GM18520 (cell line): ENCODE data around the gene CNIH1.
"Not testable (repeated sequence)": the region's sequence is repeated elsewhere in the genome, so short reads cannot be mapped to it uniquely, and the experiment has no call there.

Experiments used
- ATAC-seq: cut with Tn5 transposase; IDR thresholded peaks from one replicate; pipeline ENCODE4 v1.9.1; 2021; ENCODE audit not compliant: unreplicated experiment

Gene CNIH1

GRCh38 chr14:54470701-54471100, 29.5 kb upstream of the CNIH1 start:
- ATAC-seq, result no peak

DNA sequence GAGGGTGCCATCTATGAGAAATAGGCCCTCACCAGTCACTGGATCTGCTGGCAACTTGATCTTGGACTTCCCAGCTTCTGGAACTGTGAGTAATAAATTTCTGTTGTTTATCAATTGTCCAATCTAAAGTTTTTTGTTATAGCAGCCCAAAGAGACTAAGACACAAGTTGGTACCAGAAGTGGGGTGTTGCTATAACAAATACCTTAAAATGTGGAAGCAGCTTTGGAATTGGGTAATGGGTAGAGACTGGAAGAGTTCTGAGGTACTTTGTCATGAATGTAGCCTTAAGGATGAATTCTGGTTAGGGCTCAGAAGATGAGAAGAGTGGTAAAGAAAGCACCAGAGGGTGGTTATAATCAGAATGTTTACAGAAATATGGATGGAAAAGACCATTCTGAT, 26.1 kb upstream of the CNIH1 start:
- no peak for ATAC-seq

DNA sequence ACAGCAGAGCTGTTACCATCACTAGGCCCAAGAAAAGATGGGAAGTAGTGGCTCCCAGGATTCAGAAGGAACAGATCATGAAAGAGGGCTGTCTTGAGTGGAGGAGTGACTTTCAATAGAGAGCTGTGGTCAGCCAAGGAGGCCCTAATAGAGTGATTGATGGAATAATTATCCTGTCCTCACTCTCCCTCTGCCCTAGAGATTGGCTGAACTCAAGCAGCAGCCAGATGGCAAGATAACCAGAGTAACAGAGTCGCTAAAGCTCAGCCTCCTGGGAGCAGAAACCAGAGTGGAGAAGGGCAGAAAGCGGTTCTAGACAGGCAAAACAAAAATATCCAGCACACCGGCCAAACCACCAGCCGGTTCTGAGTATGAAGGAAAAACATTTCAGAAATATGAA, 24.5 kb upstream of the CNIH1 start:
- no peak for ATAC-seq

GRCh38 chr14:54462048-54462447, 20.9 kb upstream of the CNIH1 start:
- no peak for ATAC-seq

GRCh38 chr14:54459106-54459505, 17.9 kb upstream of the CNIH1 start:
- ATAC-seq, result no peak

DNA sequence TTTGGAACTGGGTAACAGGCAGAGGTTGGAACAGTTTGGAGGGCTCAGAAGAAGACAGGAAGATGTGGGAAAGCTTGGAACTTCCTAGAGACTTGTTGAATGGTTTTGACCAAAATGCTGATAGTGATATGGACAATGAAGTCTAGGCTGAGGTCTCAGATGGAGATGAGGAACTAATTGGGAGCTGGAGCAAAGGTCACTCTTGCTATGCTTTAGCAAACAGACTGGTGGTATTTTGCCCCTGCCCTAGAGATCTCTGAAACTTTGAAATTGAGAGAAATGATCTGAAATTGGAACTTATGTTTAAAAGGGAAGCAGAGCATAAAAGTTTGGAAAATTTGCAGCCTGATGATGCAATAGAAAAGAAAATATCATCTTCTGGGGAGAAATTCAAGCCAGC, 17.4 kb upstream of the CNIH1 start:
- not testable (repeated sequence) for ATAC-seq

GRCh38 chr14:54457609-54457996, 16.4 kb upstream of the CNIH1 start:
- no peak for ATAC-seq

DNA sequence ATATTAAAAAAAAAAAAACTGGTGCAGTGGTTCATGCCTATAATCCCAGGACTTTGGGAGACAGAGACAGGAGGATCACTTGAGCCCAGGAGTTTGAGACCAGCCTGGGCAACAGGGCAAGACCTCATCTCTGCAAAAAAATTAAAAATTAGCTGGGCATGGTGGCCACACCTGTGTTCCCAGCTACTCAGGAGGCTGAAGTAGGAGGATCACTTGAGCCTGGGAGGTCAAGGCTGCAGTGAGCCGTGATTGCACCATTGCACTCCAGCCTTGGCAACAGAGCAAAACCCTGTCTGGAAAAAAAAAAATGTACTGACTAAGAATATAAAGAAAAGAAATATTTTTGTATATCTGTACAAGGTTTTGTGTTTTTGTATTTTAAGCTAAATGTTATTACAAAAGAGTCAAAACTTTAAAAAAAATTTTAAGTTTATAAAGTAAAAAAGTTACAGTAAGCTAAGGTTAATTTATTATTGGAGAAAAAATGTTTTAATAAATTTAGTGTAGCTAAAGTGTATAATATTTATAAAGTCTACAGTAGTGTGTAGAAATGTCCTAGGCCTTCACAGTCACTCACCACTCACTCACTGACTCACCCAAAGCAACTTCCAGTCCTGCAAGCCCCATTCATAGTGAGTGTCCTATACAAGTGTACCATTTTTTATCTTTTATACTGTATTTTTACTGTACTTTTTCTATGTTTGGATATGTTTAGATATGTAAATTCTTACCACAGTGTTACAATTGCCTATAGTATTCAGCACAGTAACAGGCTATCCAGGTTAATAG, 15.8 kb upstream of the CNIH1 start:
- ATAC-seq, result not testable (repeated sequence)

- no peak for ATAC-seq
Measured at GRCh38 chr14:54455363-54455762, 14.2 kb upstream of the CNIH1 start.

- ATAC-seq, result not testable (repeated sequence)
Measured at GRCh38 chr14:54453990-54454389, 12.8 kb upstream of the CNIH1 start.

DNA sequence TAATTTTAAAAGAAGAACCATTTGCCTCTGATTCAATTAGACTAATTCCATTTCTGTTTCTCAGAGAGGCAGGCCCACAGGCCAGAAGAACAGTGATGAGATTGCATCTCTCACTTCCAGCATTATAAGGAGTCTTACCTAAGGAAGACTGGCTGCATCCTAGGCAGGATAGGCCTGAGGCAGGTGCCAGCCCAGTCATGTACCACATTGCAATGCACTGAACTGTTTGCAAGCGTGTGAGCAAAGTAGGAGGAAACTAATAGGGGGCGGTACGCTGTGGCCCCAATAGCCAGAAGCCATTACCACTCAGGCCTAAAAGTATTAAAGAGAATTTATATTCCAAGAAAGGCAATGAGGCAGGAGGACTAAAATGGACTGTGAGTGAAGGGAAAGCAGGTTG, 12.1 kb upstream of the CNIH1 start:
- no peak for ATAC-seq

DNA sequence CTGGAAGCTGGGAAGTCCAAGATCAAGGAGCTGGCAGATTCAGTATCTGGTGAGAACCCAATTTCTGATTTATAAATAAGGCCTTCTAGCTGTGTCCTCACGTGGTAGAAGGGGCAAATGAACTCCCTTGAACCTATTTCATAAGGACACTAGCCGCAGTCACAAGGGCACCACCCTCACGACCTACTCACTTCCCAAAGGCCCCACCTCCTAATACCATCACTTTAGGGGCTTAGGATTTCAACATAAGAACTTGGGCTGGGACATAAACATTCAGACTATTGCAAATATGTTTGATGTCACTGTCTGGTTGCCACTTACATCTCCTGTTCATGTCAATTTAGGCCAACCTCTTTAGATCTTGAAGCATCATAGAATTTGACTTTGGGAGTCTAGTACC, 10.8 kb upstream of the CNIH1 start:
- ATAC-seq, result no peak

GRCh38 chr14:54451121-54451601, 10.0 kb upstream of the CNIH1 start:
- ATAC-seq, result no peak

- ATAC-seq, result peak; percentile 74
Measured at GRCh38 chr14:54450535-54450934, 9.4 kb upstream of the CNIH1 start.

- ATAC-seq, result no peak
Measured at GRCh38 chr14:54447231-54447692, 6.1 kb upstream of the CNIH1 start.

- no peak for ATAC-seq
Measured at GRCh38 chr14:54446161-54446693, 5.1 kb upstream of the CNIH1 start.

DNA sequence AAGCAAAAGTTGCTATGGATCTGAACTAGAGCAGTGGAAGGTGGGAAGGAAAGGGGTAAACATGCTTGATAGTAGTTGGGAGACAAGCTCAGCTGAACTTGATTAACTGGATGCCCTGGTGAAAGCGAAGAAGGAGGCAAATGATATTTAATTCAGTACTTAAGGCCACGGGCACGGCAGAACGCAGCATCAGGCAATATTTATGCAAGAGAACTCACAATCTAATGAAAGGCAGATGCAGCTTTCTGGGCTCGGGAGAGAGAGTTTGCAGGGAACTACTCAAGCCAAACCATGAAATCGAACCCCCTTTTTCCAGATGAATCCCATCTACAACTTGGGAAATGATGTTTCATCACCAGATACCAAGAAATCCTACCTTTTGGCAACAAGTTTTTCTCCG, 3.5 kb upstream of the CNIH1 start:
- ATAC-seq, result no peak

DNA sequence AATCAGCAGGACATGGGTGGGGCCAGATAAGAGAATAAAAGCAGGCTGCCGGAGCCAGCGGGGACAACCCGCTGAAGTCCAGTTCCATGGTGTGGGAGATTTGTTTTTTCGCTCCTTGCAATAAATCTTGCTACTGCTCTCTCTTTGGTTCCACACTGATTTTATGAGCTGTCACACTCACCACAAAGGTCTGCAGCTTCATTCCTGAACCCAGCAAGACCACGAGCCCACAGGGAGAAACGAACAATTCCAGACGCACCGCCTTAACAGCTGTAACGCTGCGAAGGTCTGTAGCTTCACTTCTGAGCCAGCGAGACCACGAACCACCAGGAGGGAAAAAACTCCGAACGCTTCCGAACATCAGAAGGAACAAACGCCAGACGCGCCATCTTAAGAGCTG, 2.8 kb upstream of the CNIH1 start:
- ATAC-seq, result no peak

DNA sequence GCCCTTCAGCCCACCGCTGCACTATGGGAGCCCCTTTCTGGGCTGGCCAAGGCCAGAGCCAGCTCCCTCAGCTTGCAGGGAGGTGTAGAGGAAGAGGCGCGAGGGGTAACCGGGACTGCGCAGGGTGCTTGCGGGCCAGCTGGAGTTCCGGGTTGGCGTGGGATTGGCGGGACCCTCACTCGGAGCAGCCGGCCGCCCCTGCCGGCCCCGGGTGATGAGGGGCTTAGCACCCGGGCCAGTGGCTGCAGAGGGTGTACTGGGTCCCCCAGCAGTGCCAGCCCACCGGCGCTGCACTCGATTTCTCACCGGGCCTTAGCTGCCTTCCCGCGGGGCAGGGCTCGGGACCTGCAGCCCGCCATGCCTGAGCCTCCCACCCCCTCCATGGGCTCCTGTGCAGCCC, 1.8 kb upstream of the CNIH1 start:
- not testable (repeated sequence) for ATAC-seq

DNA sequence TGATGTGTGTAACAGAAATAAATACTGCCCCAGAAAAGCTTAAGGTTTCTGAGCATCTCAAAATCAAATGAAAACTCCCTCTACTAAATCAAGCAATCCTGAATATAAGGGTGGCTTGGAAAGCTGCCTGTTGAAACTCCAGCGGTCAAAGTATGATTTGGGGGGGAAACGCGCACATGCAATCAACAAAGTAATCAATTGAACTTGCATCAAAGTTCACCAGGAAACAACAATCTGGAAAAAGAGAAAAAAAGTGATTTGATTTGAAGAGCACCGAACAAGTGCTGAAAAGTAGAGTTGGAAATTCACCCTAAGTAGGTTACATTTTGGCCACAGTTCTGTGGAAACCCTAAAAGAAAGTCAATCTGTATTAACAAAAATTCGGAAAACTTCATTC, 700 bp downstream of the CNIH1 start:
- no peak for ATAC-seq

DNA sequence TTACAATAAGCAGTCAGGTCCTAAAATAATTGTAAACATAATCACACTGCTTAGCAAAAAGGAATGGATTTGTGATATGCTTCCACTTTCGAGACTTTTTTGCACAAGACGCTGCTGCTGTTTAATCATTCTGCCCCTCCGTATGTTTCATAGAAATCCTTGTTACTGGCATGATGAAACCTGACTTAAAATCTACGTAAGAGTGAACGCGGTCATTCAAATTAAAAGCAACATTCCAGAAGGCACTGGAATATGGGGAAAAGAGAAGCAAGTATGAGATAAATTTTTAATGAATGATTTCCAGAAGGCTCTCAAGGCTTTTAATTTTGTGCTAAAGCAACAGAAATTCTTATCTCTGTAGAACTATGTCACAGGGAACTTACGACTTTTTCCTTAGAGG, 1.1 kb downstream of the CNIH1 start:
- ATAC-seq, result no peak

- no peak for ATAC-seq
Measured at GRCh38 chr14:54438703-54439102, 2.5 kb downstream of the CNIH1 start.

DNA sequence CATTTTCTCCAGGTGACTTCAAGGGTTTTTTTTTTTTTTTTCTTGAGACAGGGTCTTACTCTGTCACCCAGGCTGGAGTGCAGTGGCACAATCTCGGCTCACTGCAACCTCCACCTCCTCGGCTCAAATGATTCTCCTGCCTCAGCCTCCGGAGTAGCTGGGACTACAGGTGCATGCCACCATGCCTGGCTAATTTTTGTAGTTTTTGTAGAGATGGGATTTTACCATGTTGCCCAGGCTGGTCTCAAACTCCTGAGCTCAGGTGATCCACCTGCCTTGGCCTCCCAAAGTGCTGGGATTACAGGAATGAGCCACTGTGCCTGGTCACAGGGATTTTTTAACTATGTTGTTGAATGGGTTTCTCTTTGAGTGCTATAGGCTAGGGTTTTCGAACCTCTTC, 3.2 kb downstream of the CNIH1 start:
- not testable (repeated sequence) for ATAC-seq
